M059J (cell line): ENCODE data around the gene ZFP82. TPM values are rescaled to one million over a fixed set of nuclear protein-coding genes. Genes with fewer than 3 reads are reported as not detected.

Experiments
- DNase-seq: peaks from one replicate; pipeline ENCODE4 v3.0.0-alpha.2; 2012; ENCODE audit warnings: low read depth
- total RNA-seq: library from RNA; depleted of rRNA; stranded (reverse); fragments of >200 nt; shearing (Covaris generic); gene quantifications from 2 replicates; pipeline ENCODE4 v1.2.3, GENCODE V29; 2014; rRNA removed

Gene ZFP82
- total RNA-seq, 1 experiment from 2014 or later, result 8.9 TPM

DNA sequence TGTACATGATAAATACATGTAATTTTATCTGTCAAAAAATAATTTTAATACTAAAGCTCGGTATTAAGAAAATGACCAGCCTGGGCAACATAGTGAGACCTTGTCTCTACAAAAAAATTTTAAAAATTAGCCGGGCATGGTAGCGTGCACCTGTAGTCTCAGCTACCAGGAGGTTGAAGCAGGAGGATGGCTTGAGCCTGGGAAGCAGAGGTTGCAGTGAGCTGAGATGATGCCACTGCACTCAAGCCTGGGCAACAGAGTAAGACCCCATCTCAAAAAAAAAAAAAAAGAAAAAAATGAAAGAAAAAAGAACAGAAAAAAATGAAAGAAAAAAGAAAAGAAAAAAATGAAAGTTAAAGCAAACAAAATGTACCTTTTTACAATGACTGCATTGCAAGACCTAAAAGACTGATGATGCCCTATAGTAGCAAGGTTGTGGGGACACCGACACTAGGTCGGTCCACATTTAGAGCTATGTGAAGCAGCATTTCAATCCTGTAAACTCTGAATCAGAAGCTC lies 44.7 kb downstream of the ZFP82 start:
- DNase-seq, result no peak

GRCh38 chr19:36371886-36372285 lies 46.6 kb downstream of the ZFP82 start:
- no peak for DNase-seq

DNA sequence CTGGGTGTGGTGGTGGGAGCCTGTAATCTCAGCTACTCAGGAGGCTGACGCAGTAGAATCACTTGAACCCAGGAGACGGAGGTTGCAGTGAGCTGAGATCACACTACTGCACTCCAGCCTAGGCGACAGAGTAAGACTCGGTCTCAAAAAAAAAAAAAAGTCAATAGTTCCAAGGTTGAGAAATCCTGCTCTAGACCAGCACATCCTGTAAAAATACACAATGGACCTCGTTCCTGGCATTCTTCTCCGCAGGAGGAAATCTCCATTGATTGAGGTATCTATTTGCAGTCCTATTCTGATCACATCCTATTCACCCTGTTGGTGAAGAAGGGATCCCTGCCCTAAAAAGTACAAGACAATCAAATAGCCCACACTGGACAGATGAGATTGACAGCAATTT lies 54.6 kb downstream of the ZFP82 start:
- DNase-seq, result no peak

Other genes starting within 250 kb of the ZFP82 start
- 2.2 and 3.6 TPM in 2 replicates for gene ZNF565, start 204.0 kb downstream of the ZFP82 start, total RNA-seq
- 72.9 and 95.5 TPM in 2 replicates for gene ZNF146, start 203.5 kb downstream of the ZFP82 start, total RNA-seq
- 1.5 and 2.1 TPM in 2 replicates for gene ZFP14, start 39.4 kb downstream of the ZFP82 start, total RNA-seq
- gene ZNF566, start 70.9 kb upstream of the ZFP82 start, total RNA-seq, result 4.5 and 6.7 TPM in 2 replicates
- 9.1 and 10.2 TPM in 2 replicates for gene ZNF260, start 109.6 kb upstream of the ZFP82 start, total RNA-seq
- 7.4 and 10.4 TPM in 2 replicates for gene ZNF529, start 154.6 kb upstream of the ZFP82 start, total RNA-seq
- 8.3 and 12.8 TPM in 2 replicates for gene ZNF382, start 186.7 kb upstream of the ZFP82 start, total RNA-seq
- gene ZNF461, start 248.2 kb upstream of the ZFP82 start, total RNA-seq, result 8.4 and 15.9 TPM in 2 replicates